Measurements from ENCODE around the gene BDKRB2.
A peak's percentile ranks its signal among the peaks of the same experiment; 100 is the strongest.

BDKRB2 gene

GRCh38 chr14:96204151-96205058, at the start of gene BDKRB2:
Gene BDKRB2, plus strand, starts transcription at chr14:96204839. Its CDS starts 32,269 bp downstream, at chr14:96237108.
- peak; percentile 35 for DNase-seq (ENCODE audit: low read depth)

GRCh38 chr14:96154900-96155299, 49.7 kb upstream of the BDKRB2 start:
- DNase-seq (ENCODE audit: low read depth) = no peak

- DNase-seq (ENCODE audit: low read depth) = no peak
Measured at GRCh38 chr14:96156804-96157760, 47.6 kb upstream of the BDKRB2 start.

GRCh38 chr14:96158735-96159134, 45.9 kb upstream of the BDKRB2 start:
- DNase-seq (ENCODE audit: low read depth) = no peak

- no peak for DNase-seq (ENCODE audit: low read depth)
Measured at GRCh38 chr14:96160076-96160912, 44.3 kb upstream of the BDKRB2 start.

- DNase-seq (ENCODE audit: low read depth) = no peak
Measured at GRCh38 chr14:96160913-96161310, 43.7 kb upstream of the BDKRB2 start.

GRCh38 chr14:96161636-96162035, 43.0 kb upstream of the BDKRB2 start:
- no peak for DNase-seq (ENCODE audit: low read depth)

- DNase-seq (ENCODE audit: low read depth) = no peak
Measured at GRCh38 chr14:96162265-96162664, 42.4 kb upstream of the BDKRB2 start.

GRCh38 chr14:96162741-96163140, 41.9 kb upstream of the BDKRB2 start:
- DNase-seq (ENCODE audit: low read depth) = no peak

- no peak for DNase-seq (ENCODE audit: low read depth)
Measured at GRCh38 chr14:96164861-96165490, 39.7 kb upstream of the BDKRB2 start.

- DNase-seq (ENCODE audit: low read depth) = no peak
Measured at GRCh38 chr14:96165493-96166436, 38.9 kb upstream of the BDKRB2 start.

GRCh38 chr14:96166461-96167223, 38.0 kb upstream of the BDKRB2 start:
- DNase-seq (ENCODE audit: low read depth) = no peak

- DNase-seq (ENCODE audit: low read depth) = no peak
Measured at GRCh38 chr14:96167224-96168148, 37.2 kb upstream of the BDKRB2 start.

- no peak for DNase-seq (ENCODE audit: low read depth)
Measured at GRCh38 chr14:96168581-96168980, 36.1 kb upstream of the BDKRB2 start.

GRCh38 chr14:96170961-96171592, 33.6 kb upstream of the BDKRB2 start:
- DNase-seq (ENCODE audit: low read depth) = no peak

GRCh38 chr14:96173636-96174475, 30.8 kb upstream of the BDKRB2 start:
- DNase-seq (ENCODE audit: low read depth) = no peak

GRCh38 chr14:96176275-96176674, 28.4 kb upstream of the BDKRB2 start:
- DNase-seq (ENCODE audit: low read depth) = no peak
